Activated CD4-positive, alpha-beta memory T cell treated with anti-CD3 and anti-CD28 coated beads, Interleukin-2, amount 10 ng/mL, durations not matched to agents 7 days and 5 days (primary cell): ENCODE results near the gene C1QL4. TPM values are rescaled to one million over a fixed set of nuclear protein-coding genes. Genes with fewer than 3 reads are reported as not detected.

Experiments
- CTCF ChIA-PET: fragments of 350-600 bp; sonication (Branson Sonifier 250); formaldehyde crosslinking; loops from one replicate; lab custom pipeline; 2021; ENCODE audit warnings: antibody characterized with exemption, inconsistent platforms; lab: Charles Lee
- POLR2A ChIA-PET: fragments of 350-600 bp; sonication (Branson Sonifier 250); formaldehyde crosslinking; loops from one replicate; lab custom pipeline; 2021; ENCODE audit warnings: antibody characterized with exemption; lab: Charles Lee
- DNase-seq: peaks from one replicate; pipeline ENCODE4 v3.0.0-alpha.2; 2020
- H3K27ac Mint-ChIP-seq: one replicate; pipeline ENCODE4 v1.8.0; 2021; ENCODE audit warnings: mild to moderate bottlenecking, mixed read lengths
- H3K27me3 Mint-ChIP-seq: one replicate; pipeline ENCODE4 v1.8.0; 2021; ENCODE audit warnings: mixed read lengths
- H3K36me3 Mint-ChIP-seq: one replicate; pipeline ENCODE4 v1.8.0; 2021; ENCODE audit warnings: low read depth, mixed read lengths
- H3K4me1 Mint-ChIP-seq: one replicate; pipeline ENCODE4 v1.8.0; 2021; ENCODE audit warnings: mixed read lengths
- H3K4me3 Mint-ChIP-seq: one replicate; pipeline ENCODE4 v1.8.0; 2021; ENCODE audit warnings: mild to moderate bottlenecking, mixed read lengths
- H3K9me3 Mint-ChIP-seq: one replicate; pipeline ENCODE4 v1.8.0; 2021; ENCODE audit warnings: mixed read lengths
- total RNA-seq, 2 experiments: library from RNA; stranded (reverse); gene quantifications; one replicate each; pipeline ENCODE4 v1.2.3, GENCODE V29; 2021

C1QL4 gene
- total RNA-seq, 2 experiments from 2014 or later = not detected

DNA sequence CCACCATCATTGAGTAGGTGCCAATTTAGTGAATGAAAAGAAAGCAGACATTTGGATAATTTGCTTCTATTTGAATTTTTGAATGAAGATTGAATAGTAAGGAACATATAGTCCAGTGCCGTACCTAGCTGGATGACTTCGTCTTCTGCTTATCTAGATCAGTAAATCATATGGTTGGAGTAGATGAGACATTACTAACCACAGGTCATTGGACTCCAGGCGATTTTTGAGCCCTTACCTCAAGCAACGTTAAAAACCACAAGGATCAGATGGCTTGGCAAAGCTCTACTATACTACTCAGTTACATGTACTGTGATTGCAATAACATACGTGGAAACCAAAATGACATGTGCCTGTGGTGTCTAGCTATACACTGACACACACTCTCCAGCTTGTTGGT lies 28.6 kb upstream of the C1QL4 start:
- Mint-ChIP-seq H3K27ac (no peak overlapping the region), H3K27me3 (peaks cover 10% of the 10 kb centered on the region), H3K4me3 (peak overlapping the region; percentile 96), H3K9me3 (no peaks in the 10 kb centered on the region), H3K4me1 (peaks cover 28% of the 10 kb centered on the region), H3K36me3 (peaks cover 2% of the 10 kb centered on the region)
- CTCF ChIA-PET = interaction anchor here (2.4 to 6.2 kb wide), 4 partner anchors 8 to 149 kb away, joined by 12 to 74 read pairs (median 22); partner anchors contain the start of gene DNAJC22
- POLR2A ChIA-PET = interaction anchor here (1.1 to 2.9 kb wide), 13 partner anchors 8 to 296 kb away, joined by 3 to 44 read pairs (median 12); partner anchors contain the start of genes DNAJC22, KCNH3, MCRS1 and PRPF40B
- DNase-seq = no peak

DNA sequence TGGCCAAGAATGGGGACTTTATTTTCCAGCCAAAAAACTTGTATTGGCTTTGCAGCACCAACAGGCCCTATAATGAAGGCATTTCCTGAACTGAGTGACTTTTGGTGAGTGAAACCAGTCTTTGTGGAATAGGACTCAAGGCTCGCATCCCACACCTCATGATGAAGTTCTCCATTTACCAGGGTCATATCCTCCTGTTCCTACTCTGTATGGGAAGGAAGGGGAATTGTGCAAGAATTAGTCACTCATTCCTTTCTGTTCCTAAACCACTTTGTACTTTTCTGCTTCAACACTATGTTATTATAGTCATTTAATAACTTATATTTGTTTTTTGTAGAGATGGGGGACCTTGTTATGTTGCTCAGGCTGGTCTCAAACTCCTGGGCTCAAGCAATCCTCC lies 28.0 kb upstream of the C1QL4 start:
- CTCF ChIA-PET = interaction anchor here (2.8 kb wide), 1 partner anchor 18 kb away, joined by 27 read pairs; the partner anchor contains the start of gene DNAJC22
- no peak overlapping the region for H3K4me3 Mint-ChIP-seq
- H3K27ac Mint-ChIP-seq = no peak overlapping the region
- peaks cover 2% of the 10 kb centered on the region for H3K36me3 Mint-ChIP-seq
- no peak for DNase-seq
- H3K4me1 Mint-ChIP-seq = peaks cover 23% of the 10 kb centered on the region
- H3K27me3 Mint-ChIP-seq = peaks cover 10% of the 10 kb centered on the region
- POLR2A ChIA-PET = interaction anchor here (1.2 to 2.9 kb wide), 6 partner anchors 12 to 176 kb away, joined by 3 to 44 read pairs (median 18); partner anchors contain the start of genes DNAJC22, TROAP, TUBA1A and TUBA1C
- no peaks in the 10 kb centered on the region for H3K9me3 Mint-ChIP-seq

DNA sequence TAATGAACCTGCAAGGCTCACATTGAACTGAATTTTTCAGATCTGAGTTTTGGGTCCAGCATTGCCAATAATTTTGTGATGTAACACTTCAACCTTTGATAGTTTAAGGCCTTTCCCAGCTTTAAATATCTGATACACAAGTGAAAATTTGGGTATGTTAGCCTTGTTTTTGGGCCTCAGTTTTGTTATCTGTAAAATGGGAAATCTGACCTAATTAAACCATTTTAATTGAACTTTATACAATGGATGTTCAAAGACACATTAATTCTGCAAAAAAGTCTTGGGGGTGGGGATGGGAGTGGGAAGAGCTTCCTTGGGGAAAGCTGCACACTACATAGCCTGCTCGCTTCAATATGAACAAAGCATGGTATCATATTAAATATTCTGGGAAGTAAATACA lies 25.1 kb upstream of the C1QL4 start:
- no peak for DNase-seq
- Mint-ChIP-seq H3K4me3 (no peak overlapping the region), H3K27me3 (peaks cover 22% of the 10 kb centered on the region), H3K4me1 (peaks cover 8% of the 10 kb centered on the region), H3K9me3 (no peaks in the 10 kb centered on the region), H3K36me3 (peaks cover 2% of the 10 kb centered on the region), H3K27ac (no peak overlapping the region)
- CTCF ChIA-PET = interaction anchor here (0.7 to 2.0 kb wide), 6 partner anchors 11 to 218 kb away, joined by 3 to 7 read pairs (median 4); no protein-coding TSS in a partner anchor
- POLR2A ChIA-PET = no interaction called here

DNA sequence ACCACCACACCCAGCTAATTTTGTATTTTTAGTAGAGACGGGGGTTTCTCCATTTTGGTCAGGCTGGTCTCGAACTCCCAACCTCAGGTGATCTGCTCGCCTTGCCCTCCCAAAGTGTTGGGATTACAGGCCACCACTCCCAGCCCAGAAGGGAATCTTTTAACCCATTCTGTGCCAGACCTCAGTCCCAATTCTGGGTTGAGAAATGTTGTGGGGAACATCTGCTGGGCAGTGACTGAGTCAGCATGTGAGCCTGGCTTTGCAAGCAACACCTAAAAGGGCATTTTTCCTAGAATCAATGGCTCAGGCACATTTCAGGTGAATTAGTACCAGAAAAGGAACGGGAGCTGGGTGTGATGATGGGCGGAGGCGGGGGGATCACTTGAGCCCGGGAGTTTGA lies 22.7 kb upstream of the C1QL4 start:
- POLR2A ChIA-PET = no interaction called here
- DNase-seq = no peak
- CTCF ChIA-PET = interaction anchor here (1.4 to 4.5 kb wide), 16 partner anchors 9 to 226 kb away, joined by 3 to 237 read pairs (median 15); partner anchors contain the start of genes DNAJC22, KCNH3 and SPATS2
- Mint-ChIP-seq H3K36me3 (no peaks in the 10 kb centered on the region), H3K9me3 (no peaks in the 10 kb centered on the region), H3K4me3 (no peak overlapping the region), H3K4me1 (peaks cover 3% of the 10 kb centered on the region), H3K27ac (no peak overlapping the region), H3K27me3 (peaks cover 32% of the 10 kb centered on the region)

DNA sequence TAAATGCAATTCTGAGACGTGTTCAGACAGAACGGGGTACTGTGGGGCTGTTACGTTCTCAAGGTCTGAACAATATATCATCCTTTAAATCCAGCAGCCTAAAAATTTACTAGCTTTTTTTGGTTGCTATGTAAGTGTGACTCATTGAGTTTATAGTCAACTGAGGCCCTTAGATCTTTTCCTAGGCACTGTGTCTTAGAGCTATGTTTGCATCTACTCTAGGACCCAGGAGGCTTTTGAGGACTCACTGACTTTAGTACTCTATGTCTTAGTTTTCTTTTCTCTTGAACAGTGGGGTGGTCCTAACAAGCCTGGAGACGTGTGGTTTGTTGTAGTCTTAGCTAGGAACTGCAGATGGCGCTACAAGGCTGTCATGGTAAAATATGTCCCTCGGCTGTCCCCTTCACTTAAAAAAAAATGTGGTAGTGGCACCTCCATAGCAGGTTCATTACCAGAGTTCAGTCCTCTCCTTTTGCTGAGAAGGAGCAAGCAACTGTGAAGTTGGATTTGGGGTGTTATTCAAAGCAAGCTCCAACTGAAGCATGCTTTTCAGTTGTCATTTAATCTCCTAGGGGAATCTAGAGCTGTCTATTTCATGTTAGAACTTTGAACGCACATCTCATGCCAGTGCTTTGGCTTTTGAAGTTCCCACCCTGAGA lies 21.6 kb upstream of the C1QL4 start:
- no peaks in the 10 kb centered on the region for H3K9me3 Mint-ChIP-seq
- POLR2A ChIA-PET = interaction anchor here (0.9 to 3.0 kb wide), 8 partner anchors 8 to 278 kb away, joined by 3 to 29 read pairs (median 6); partner anchors contain the start of genes SPATS2 and TUBA1B

DNA sequence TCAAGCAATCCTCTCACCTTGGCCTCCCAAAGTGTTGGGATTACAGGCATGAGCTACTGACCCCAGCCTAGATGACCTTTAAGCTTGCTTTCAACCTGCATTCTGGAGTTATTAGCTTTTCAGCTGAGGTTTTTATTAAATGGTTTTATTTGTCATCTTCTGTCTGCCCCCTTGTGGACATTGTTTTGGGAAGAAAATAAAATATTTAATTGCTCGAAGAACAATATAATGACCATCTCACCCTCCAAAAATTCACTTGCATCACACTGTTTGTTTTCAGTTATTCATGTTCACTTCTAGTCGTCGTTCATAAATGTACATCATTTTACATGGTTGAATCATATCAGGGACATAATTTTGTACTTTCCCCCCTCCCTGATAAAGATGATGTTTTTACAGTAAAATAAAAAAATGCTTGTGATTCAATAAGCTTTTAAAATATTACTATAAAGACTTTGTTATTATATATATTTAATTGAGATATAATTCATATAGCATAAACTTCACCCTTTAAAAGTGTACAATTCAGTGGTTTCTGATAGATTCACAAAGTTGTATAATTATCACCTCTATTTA lies 20.2 kb upstream of the C1QL4 start:
- Mint-ChIP-seq H3K27ac (no peak overlapping the region), H3K36me3 (no peaks in the 10 kb centered on the region), H3K4me3 (no peak overlapping the region), H3K9me3 (no peaks in the 10 kb centered on the region), H3K4me1 (peaks cover 3% of the 10 kb centered on the region), H3K27me3 (peaks cover 43% of the 10 kb centered on the region)
- POLR2A ChIA-PET = interaction anchor here (2.3 to 3.0 kb wide), 2 partner anchors 10 to 227 kb away, joined by 8 to 29 read pairs; partner anchors contain the start of genes SPATS2 and TUBA1B
- DNase-seq = no peak
- CTCF ChIA-PET = interaction anchor here (0.5 to 4.5 kb wide), 29 partner anchors 9 to 485 kb away, joined by 3 to 237 read pairs (median 8); partner anchors contain the start of genes C1QL4, DNAJC22, PRPH and SPATS2

More for the DNA sequence above, 21.6 kb upstream of the C1QL4 start:
- Mint-ChIP-seq H3K36me3 (no peaks in the 10 kb centered on the region), H3K4me3 (no peak overlapping the region), H3K27me3 (peaks cover 35% of the 10 kb centered on the region), H3K27ac (no peak overlapping the region), H3K4me1 (peaks cover 3% of the 10 kb centered on the region)
- CTCF ChIA-PET = interaction anchor here (0.6 to 4.5 kb wide), 62 partner anchors 10 to 353 kb away, joined by 3 to 237 read pairs (median 4); partner anchors contain the start of genes C1QL4, DNAJC22, KCNH3 and PRPH
- peak; percentile 60 for DNase-seq

DNA sequence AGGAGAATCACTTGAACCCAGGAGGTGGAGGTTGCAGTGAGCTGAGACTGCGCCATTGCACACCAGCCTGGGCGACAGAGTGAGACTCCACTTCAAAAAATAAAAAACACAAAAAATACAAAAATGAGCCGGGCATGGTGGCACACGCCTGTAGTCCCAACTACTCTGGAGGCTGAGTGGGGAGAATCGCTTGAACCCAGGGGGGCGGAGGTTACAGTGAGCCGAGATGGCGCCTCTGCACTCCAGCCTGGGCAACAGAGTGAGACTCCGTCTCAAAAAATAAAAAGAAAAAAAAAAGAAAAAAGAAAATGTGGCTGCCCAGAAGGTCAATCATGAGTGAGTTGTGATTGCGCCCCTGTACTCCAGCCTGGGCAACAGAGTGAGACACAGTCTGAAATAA lies 18.9 kb upstream of the C1QL4 start:
- no peak for DNase-seq
- H3K27ac Mint-ChIP-seq = no peak overlapping the region
- CTCF ChIA-PET = interaction anchor here (1.2 to 4.5 kb wide), 5 partner anchors 8 to 163 kb away, joined by 3 to 237 read pairs (median 65); partner anchors contain the start of genes DNAJC22 and SPATS2
- H3K4me3 Mint-ChIP-seq = no peak overlapping the region
- no peaks in the 10 kb centered on the region for H3K9me3 Mint-ChIP-seq
- H3K27me3 Mint-ChIP-seq = peaks cover 45% of the 10 kb centered on the region
- peaks cover 3% of the 10 kb centered on the region for H3K4me1 Mint-ChIP-seq
- H3K36me3 Mint-ChIP-seq = no peaks in the 10 kb centered on the region
- POLR2A ChIA-PET = no interaction called here

DNA sequence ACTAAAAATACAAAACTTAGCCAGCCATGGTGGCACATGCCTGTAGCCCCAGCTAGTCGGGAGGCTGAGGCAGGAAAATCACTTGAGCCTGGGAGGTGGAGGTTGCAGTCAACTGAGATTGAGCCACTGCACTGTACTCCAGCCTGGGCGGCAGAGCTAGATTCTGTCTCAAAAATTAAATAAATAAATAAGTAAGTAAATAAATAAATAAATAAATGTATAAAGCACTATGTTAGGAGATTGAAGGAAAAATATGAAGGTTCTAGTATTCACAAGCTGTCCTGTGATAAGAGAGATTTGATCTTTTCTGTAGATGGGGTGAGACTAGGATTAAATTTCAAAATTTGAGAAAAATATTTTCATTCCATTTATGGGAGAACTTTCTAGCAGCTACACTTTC lies 15.4 kb upstream of the C1QL4 start:
- peaks cover 54% of the 10 kb centered on the region for H3K27me3 Mint-ChIP-seq
- no peak overlapping the region for H3K4me3 Mint-ChIP-seq
- no peak for DNase-seq
- ChIA-PET CTCF (interaction anchor here (0.6 to 9.4 kb wide), 7 partner anchors 10 to 162 kb away, joined by 5 to 161 read pairs (median 10); partner anchors contain the start of genes PRPH and SPATS2), POLR2A (interaction anchor here (1.0 to 1.4 kb wide), 3 partner anchors 12 to 88 kb away, joined by 3 to 8 read pairs (median 6); partner anchors contain the start of genes SPATS2 and TUBA1C)
- H3K27ac Mint-ChIP-seq = no peak overlapping the region
- peaks cover 4% of the 10 kb centered on the region for H3K4me1 Mint-ChIP-seq
- H3K36me3 Mint-ChIP-seq = no peaks in the 10 kb centered on the region
- no peaks in the 10 kb centered on the region for H3K9me3 Mint-ChIP-seq

DNA sequence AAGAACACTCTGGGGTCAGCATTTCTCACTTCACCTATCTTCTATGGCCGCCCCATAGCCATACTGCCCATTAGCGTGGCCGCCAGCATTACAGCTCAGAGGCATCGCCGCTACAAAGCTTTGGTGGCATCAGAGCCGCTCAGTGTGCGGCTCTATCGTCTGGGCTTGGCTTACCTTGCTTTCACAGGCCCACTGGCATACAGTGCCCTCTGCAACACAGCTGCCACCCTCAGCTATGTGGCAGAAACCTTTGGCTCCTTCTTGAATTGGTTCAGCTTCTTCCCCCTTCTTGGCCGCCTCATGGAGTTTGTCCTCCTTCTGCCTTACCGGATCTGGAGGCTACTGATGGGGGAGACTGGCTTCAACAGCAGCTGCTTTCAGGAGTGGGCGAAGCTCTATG lies 12.3 kb upstream of the C1QL4 start:
- Mint-ChIP-seq H3K4me1 (peaks cover 22% of the 10 kb centered on the region), H3K27me3 (peaks cover 63% of the 10 kb centered on the region), H3K36me3 (no peaks in the 10 kb centered on the region), H3K27ac (no peak overlapping the region), H3K9me3 (no peaks in the 10 kb centered on the region), H3K4me3 (no peak overlapping the region)
- no peak for DNase-seq
- ChIA-PET POLR2A (interaction anchor here (0.6 to 2.0 kb wide), 3 partner anchors 17 to 161 kb away, joined by 3 to 4 read pairs (median 3); partner anchors contain the start of gene SPATS2), CTCF (interaction anchor here (0.5 to 9.4 kb wide), 6 partner anchors 8 to 262 kb away, joined by 3 to 161 read pairs (median 16); partner anchors contain the start of gene PRPH)

DNA sequence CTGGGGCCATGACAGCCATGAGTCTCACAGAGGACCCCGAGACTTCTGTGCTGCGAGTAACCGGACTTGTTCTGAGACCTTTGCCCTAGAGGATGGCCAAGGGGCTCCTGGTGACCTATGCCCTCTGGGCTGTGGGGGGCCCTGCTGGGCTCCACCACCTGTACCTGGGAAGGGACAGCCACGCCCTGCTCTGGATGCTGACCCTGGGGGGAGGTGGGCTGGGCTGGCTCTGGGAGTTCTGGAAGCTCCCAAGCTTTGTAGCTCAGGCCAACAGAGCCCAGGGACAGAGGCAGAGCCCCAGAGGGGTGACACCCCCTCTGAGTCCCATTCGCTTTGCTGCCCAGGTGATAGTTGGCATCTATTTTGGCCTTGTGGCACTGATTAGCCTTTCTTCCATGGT lies 11.8 kb upstream of the C1QL4 start:
- peaks cover 68% of the 10 kb centered on the region for H3K27me3 Mint-ChIP-seq
- DNase-seq = no peak
- no peaks in the 10 kb centered on the region for H3K36me3 Mint-ChIP-seq
- H3K27ac Mint-ChIP-seq = no peak overlapping the region
- ChIA-PET CTCF (interaction anchor here (0.5 to 9.4 kb wide), 8 partner anchors 9 to 262 kb away, joined by 3 to 161 read pairs (median 10); partner anchors contain the start of gene PRPH), POLR2A (interaction anchor here (0.6 to 2.0 kb wide), 3 partner anchors 18 to 162 kb away, joined by 3 to 4 read pairs (median 3); partner anchors contain the start of gene SPATS2)
- no peaks in the 10 kb centered on the region for H3K9me3 Mint-ChIP-seq
- H3K4me3 Mint-ChIP-seq = no peak overlapping the region
- peaks cover 22% of the 10 kb centered on the region for H3K4me1 Mint-ChIP-seq

DNA sequence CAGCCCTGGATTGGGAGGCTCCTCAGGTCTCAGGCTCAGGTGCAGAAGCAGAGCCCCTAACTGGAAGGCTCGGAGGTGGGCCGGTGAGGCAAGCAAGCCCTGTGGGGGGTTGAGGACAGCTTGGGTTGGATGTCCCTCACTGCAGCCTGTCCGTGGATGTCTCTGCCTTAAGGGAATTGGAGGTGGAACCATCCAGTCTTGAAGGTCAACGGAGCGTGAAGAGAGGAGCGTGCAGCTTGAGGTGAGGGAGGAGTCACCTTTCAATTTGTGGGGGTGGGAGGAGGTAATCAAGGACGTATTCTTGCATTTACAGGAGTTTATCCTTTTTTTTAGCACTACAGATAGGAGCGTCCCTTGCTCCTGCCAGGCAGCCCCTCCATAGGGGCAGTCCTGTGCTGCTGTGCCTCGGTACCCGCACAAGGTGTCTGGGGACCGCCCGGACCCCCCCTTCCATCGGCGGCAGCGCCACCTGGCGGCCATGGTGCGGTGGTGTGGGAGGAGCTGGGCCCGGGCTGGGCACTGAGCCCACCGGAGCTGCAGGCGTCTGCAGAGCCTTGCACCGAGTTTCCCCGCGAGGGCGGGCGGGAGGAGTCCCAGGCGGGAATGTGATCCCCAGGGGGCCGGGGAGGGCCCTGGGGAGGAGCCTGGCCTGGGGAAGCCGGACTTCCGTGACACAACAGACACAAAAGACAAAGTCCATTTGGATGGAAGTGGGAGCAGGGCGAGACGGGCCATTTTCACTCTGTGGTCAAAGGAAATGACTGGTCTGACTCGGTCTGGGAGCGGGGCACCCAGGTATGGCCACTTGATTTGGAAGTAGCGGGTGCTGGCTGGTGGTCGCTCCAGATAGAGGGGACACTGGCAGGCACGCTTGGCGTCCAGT lies 10.6 kb upstream of the C1QL4 start:
- H3K9me3 Mint-ChIP-seq = no peaks in the 10 kb centered on the region
- peaks cover 71% of the 10 kb centered on the region for H3K27me3 Mint-ChIP-seq
- no peak overlapping the region for H3K27ac Mint-ChIP-seq
- DNase-seq = peak; percentile 80
- CTCF ChIA-PET = interaction anchor here (0.6 to 9.4 kb wide), 36 partner anchors 8 to 276 kb away, joined by 3 to 161 read pairs (median 6); partner anchors contain the start of genes C1QL4, PRPF40B, PRPH and SPATS2
- H3K36me3 Mint-ChIP-seq = no peaks in the 10 kb centered on the region
- POLR2A ChIA-PET = interaction anchor here (0.6 to 2.0 kb wide), 6 partner anchors 12 to 58 kb away, joined by 3 to 12 read pairs (median 6); partner anchors contain the start of genes PRPH and SPATS2
- H3K4me3 Mint-ChIP-seq = peak overlapping the region; percentile 57
- H3K4me1 Mint-ChIP-seq = peaks cover 34% of the 10 kb centered on the region
